Measurements from ENCODE around the gene AHDC1. TPM values are rescaled to one million over a fixed set of nuclear protein-coding genes. Genes with fewer than 3 reads are reported as not detected.

The AHDC1 gene
- total and polyA plus RNA-seq, 9 of the 15 experiments (the other 6 are each of a cell fraction or from before 2014, with no cell fraction given), result 0.21 to 36.4 (median 4.7) TPM

DNA sequence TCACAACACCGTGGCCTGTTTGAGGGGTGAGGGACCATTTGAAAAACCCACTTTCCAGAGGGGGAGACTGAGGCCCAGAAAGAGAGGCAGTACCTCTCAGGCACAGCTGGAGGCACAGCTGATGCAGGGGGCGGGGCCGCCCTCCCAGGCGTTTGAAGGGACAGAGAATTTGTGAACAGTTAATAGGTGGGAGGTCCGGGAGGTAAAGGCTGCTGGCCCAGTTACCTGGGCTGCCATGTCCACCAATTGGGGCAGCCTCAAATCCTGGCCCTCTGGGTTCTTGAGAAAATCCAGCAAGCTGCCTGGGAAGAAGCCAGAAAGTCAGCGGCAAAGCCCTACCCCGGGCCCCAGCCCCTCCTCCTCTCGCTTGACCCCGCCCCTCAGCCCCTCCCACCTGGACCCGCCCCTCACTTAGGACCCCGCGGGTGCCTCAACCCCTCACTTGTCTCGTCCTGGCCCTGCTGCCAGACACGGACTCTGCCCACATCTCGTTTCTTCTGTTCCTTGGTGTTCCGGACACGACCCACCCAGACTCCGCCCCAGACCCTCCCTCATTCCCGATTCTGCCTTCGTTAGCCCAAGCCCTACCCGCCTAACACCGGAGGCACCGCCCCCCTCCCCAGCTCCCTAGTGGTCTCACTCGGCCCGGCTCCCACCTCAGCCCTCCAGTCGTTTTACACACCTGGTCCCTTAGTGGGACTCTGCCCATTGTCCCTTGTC lies 10.8 kb upstream of the AHDC1 start (continued):
- TF ChIP-seq E2F4 (CRISPR knock-in tag; IDR thresholded peaks at IDR 0.05; ENCODE audit: low read depth), result no peak
- no peak for TF ChIP-seq SOX6 (IDR thresholded peaks at IDR 0.05)
- no peak for TF ChIP-seq GABPA (tag; conservative IDR thresholded peaks at IDR 0.05; ENCODE audit: low read depth)
- TF ChIP-seq, protein P1, sequence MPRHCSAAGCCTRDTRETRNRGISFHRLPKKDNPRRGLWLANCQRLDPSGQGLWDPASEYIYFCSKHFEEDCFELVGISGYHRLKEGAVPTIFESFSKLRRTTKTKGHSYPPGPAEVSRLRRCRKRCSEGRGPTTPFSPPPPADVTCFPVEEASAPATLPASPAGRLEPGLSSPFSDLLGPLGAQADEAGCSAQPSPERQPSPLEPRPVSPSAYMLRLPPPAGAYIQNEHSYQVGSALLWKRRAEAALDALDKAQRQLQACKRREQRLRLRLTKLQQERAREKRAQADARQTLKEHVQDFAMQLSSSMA (CRISPR knock-in tag; IDR thresholded peaks at IDR 0.05), result no peak
- TF ChIP-seq SMARCA4 (IDR thresholded peaks at IDR 0.05), result no peak
- TF ChIP-seq ZNF431 (CRISPR knock-in tag; IDR thresholded peaks at IDR 0.05), result no peak
- TF ChIP-seq, protein P2, sequence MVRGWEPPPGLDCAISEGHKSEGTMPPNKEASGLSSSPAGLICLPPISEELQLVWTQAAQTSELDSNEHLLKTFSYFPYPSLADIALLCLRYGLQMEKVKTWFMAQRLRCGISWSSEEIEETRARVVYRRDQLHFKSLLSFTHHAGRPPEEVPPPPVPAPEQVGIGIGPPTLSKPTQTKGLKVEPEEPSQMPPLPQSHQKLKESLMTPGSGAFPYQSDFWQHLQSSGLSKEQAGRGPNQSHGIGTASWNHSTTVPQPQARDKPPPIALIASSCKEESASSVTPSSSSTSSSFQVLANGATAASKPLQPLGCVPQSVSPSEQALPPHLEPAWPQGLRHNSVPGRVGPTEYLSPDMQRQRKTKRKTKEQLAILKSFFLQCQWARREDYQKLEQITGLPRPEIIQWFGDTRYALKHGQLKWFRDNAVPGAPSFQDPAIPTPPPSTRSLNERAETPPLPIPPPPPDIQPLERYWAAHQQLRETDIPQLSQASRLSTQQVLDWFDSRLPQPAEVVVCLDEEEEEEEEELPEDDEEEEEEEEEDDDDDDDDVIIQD (CRISPR knock-in tag; IDR thresholded peaks at IDR 0.05), result no peak
- TF ChIP-seq DACH1 (IDR thresholded peaks at IDR 0.05; ENCODE audit: partially characterized antibody), result peak; percentile 91
- TF ChIP-seq SRSF3 (IDR thresholded peaks at IDR 0.05; ENCODE audit: insufficient read depth, low read length), result no peak
- TF ChIP-seq STAG1 (CRISPR knock-in tag; IDR thresholded peaks at IDR 0.05; ENCODE audit: borderline replicate concordance), result 0 out of 2 replicates have a peak, but pooled peaks have one; percentile 27
- no peak for TF ChIP-seq ZNF512 (tag; IDR thresholded peaks at IDR 0.05)
- no peak for TF ChIP-seq TFAM (CRISPR knock-in tag; conservative IDR thresholded peaks at IDR 0.05)
- TF ChIP-seq ELF4 (CRISPR knock-in tag; IDR thresholded peaks at IDR 0.05), result no peak
- TF ChIP-seq CEBPB (tag; IDR thresholded peaks at IDR 0.05), result no peak
- no peak for TF ChIP-seq NR0B1 (IDR thresholded peaks at IDR 0.05; ENCODE audit: partially characterized antibody)
- TF ChIP-seq, protein P3, sequence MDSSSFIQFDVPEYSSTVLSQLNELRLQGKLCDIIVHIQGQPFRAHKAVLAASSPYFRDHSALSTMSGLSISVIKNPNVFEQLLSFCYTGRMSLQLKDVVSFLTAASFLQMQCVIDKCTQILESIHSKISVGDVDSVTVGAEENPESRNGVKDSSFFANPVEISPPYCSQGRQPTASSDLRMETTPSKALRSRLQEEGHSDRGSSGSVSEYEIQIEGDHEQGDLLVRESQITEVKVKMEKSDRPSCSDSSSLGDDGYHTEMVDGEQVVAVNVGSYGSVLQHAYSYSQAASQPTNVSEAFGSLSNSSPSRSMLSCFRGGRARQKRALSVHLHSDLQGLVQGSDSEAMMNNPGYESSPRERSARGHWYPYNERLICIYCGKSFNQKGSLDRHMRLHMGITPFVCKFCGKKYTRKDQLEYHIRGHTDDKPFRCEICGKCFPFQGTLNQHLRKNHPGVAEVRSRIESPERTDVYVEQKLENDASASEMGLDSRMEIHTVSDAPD (CRISPR knock-in tag; IDR thresholded peaks at IDR 0.05), result no peak

Measured in K562 (cell line).